Heart right ventricle (tissue), 16 donors: ENCODE data around the gene CEP89. TPM values are rescaled to one million over a fixed set of nuclear protein-coding genes. Genes with fewer than 3 reads are reported as not detected.

Experiments
- ATAC-seq, 8 donors: fragments of 200-7000 bp; cut with Tn5 transposase; one replicate each; pipeline ENCODE4 v1.9.1; 2020; ENCODE audit warnings: mild to moderate bottlenecking in 8 of 8, moderate library complexity in 8 of 8, moderate number of reproducible peaks in 1 of 8
- DNase-seq, 2 donors: peaks; one replicate each; pipeline ENCODE4 v3.0.0-alpha.2; 2020
- H3K27ac ChIP-seq, 10 donors: fragments of 200-600 bp; sonication (generic) in 2 of 10; one replicate each; pipeline versions ENCODE4 v1.5.0 to v1.8.0; 2020 to 2022; ENCODE audit warnings: mild to moderate bottlenecking in 3 of 10
- H3K27me3 ChIP-seq, 7 donors: fragments of 200-600 bp; one replicate each; pipeline ENCODE4 v1.8.0; 2021 to 2022; ENCODE audit warnings: mild to moderate bottlenecking in 2 of 7
- H3K36me3 ChIP-seq, 9 donors: fragments of 200-600 bp; sonication (generic) in 1 of 9; one replicate each; pipeline versions ENCODE4 v1.5.0 to v1.8.0; 2020 to 2022; ENCODE audit warnings: mild to moderate bottlenecking in 2 of 9
- H3K4me1 ChIP-seq, 9 donors: fragments of 200-600 bp; sonication (generic) in 1 of 9; one replicate each; pipeline versions ENCODE4 v1.5.0 to v1.8.0; 2020 to 2022; ENCODE audit warnings: mild to moderate bottlenecking in 4 of 9
- H3K4me3 ChIP-seq, 10 donors: fragments of 200-600 bp; sonication (generic) in 2 of 10; one replicate each; pipeline versions ENCODE4 v1.5.0 to v1.8.0; 2020 to 2022; ENCODE audit warnings: mild to moderate bottlenecking in 7 of 10, moderate library complexity in 2 of 10
- H3K9me3 ChIP-seq, 11 donors: fragments of 200-600 bp in 10 of 11; sonication (generic) in 2 of 11; one replicate each; pipeline versions ENCODE4 v1.5.0 to v1.8.0; 2013 to 2022; ENCODE audit warnings: mild to moderate bottlenecking in 2 of 11, control low read depth in 1 of 11, moderate library complexity in 1 of 11
- WGBS, 2 donors: extraction: QIAGEN DNeasy Blood & Tissue Kit; methylation state at CpG; one replicate each; pipeline ENCODE4 v1.1.7; 2013; ENCODE audit warnings: inconsistent platforms in 1 of 2; 5-methylcytosine and 5-hydroxymethylcytosine counted together
- intact Hi-C, 10 donors: fragments of 100-400 bp; cut with DNase I; formaldehyde crosslinking; loops; one replicate each; pipeline versions ENCODE4 v1.11.1 to v1.14.2; 2022
- polyA plus RNA-seq, 2 donors: library from polyadenylated mRNA; stranded (reverse); fragments of 200-250 nt; gene quantifications; one replicate each; pipeline ENCODE4 v1.2.3, GENCODE V29; 2013
- total RNA-seq, 10 donors: library from RNA; stranded (reverse); fragmentation: NEBNext Ultra II Directional in 3 of 10; extraction: Animal tissue kit (Norgen Biotek cat#: 25700) in 3 of 10; gene quantifications; one replicate each; pipeline versions ENCODE4 v1.2.1 to v1.2.4, GENCODE V29; 2021 to 2023
- TF ChIP-seq, protein P1 (sequence below), 9 donors: fragments of 200-600 bp; sonication (generic) in 2 of 9; IDR thresholded peaks; one replicate each; pipeline versions ENCODE4 v1.5.0 to v1.8.0; 2021 to 2022; ENCODE audit warnings: antibody characterized with exemption in 9 of 9, mild to moderate bottlenecking in 5 of 9, moderate library complexity in 1 of 9
- donor health status: Arrhythmogenic right ventricular cardiomyopathy.
- donor health status: ischemic (EF 13 %, LVEDD 7.1; RV severe dilation, severe dysfunction).
- donor health status: healthy with polysubstance abuse.
- donor health status: DM: no; HTN: yes; CAD: no.
- donor health status: DM: no; HTN: no; CAD: no.
- donor health status: ischemic (EF 25% LVEDD 6.9; RV normal size, moderate dysfunction).
- donor health status: ischemic (EF 25% LVEDD 5.7; RV mildly dilated, moderate dysfunction).
- donor health status: healthy.
- donor health status: DM: yes; HTN: yes; CAD: no.
- donor health status: Ischemic cardiomyopathy.
- donor health status: ischemic (EF 35%, LVEDD 5.7; RV mildly dilated, moderate dysfunction).
- donor health status: nonischemic (EF 11% LVEDD 7.7; RV severe dilation, severe dysfunction).
- donor health status: DM: yes; HTN: yes; CAD: no.
- donor health status: PGD.
- donor health status: ischemic (EF 29% LVEDD 5.4; RV normal size, mild dysfunction).
- donor health status: nonischemic (EF 23%, LVEDD 6.1; RV moderate dilation, normal function).

Gene CEP89
- total and polyA plus RNA-seq, 12 donors: 7.5 to 13.9 (median 10.0) TPM

DNA sequence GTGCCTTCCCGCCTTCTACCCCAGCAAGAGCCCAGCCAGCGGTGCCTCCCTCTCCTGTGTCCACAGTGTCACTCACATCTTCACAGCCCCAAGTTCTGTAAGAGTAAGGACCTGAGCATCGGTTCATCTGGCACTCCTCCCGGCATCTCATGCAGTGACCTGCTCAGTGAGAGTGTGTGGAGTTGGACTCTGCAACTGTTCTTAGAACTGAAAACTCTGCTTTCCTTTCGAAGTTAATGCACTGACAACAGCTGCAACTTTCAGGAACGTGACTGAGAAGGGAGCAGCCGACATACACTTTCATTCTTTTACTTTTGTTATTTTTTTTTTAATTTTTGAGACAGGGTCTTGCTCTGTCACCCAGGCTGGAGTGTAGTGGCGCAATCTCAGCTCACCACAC, 41.2 kb downstream of the CEP89 start:
- TF ChIP-seq, protein P1, sequence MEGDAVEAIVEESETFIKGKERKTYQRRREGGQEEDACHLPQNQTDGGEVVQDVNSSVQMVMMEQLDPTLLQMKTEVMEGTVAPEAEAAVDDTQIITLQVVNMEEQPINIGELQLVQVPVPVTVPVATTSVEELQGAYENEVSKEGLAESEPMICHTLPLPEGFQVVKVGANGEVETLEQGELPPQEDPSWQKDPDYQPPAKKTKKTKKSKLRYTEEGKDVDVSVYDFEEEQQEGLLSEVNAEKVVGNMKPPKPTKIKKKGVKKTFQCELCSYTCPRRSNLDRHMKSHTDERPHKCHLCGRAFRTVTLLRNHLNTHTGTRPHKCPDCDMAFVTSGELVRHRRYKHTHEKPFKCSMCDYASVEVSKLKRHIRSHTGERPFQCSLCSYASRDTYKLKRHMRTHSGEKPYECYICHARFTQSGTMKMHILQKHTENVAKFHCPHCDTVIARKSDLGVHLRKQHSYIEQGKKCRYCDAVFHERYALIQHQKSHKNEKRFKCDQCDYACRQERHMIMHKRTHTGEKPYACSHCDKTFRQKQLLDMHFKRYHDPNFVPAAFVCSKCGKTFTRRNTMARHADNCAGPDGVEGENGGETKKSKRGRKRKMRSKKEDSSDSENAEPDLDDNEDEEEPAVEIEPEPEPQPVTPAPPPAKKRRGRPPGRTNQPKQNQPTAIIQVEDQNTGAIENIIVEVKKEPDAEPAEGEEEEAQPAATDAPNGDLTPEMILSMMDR (IDR thresholded peaks at IDR 0.05): no peak
- ATAC-seq (no peak), DNase-seq (no peak)
- 96 to 97% methylated on average over 8 of the region's 8 CpGs for WGBS, 2 donors
- H3K36me3 ChIP-seq: peaks cover 0 to 95% (median 41%) of the 10 kb centered on the region in 9 donors
- no peaks in the 10 kb centered on the region for H3K27me3 ChIP-seq
- peaks cover 0 to 22% (median 8%) of the 10 kb centered on the region in 11 donors for H3K9me3 ChIP-seq
- H3K4me1 ChIP-seq: no peaks in the 10 kb centered on the region
- no peak overlapping the region for H3K4me3 ChIP-seq
- no peak overlapping the region for H3K27ac ChIP-seq
- intact Hi-C loops: no loop called here

DNA sequence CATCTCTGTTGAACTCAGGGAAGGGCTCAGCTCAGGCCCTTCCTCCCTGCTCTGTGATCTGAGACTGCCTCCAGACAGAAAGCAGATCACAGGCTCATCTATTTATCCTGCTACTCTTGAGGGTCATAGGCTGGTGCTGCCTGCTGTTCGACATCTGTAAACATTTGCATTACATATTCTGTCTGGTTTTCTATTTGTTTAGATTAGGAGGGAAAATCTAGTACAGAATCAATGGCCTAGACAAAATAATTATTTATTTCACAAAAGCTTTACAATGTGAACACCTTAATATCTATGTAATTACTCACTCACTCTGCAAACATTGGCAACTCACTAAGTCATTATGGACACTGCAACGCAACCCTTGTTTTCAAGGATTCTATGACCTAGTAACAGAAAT, 43.0 kb downstream of the CEP89 start:
- H3K27me3 ChIP-seq: no peaks in the 10 kb centered on the region
- ATAC-seq (no peak), DNase-seq (no peak)
- TF ChIP-seq, protein P1 (IDR thresholded peaks at IDR 0.05): no peak
- intact Hi-C loops: no loop called here
- H3K36me3 ChIP-seq: peaks cover 0 to 95% (median 41%) of the 10 kb centered on the region in 9 donors
- 96 to 97% methylated on average over 2 of the region's 2 CpGs for WGBS, 2 donors
- H3K4me3 ChIP-seq: no peak overlapping the region
- H3K9me3 ChIP-seq: peaks cover 0 to 22% (median 8%) of the 10 kb centered on the region in 11 donors
- no peaks in the 10 kb centered on the region for H3K4me1 ChIP-seq
- no peak overlapping the region for H3K27ac ChIP-seq

DNA sequence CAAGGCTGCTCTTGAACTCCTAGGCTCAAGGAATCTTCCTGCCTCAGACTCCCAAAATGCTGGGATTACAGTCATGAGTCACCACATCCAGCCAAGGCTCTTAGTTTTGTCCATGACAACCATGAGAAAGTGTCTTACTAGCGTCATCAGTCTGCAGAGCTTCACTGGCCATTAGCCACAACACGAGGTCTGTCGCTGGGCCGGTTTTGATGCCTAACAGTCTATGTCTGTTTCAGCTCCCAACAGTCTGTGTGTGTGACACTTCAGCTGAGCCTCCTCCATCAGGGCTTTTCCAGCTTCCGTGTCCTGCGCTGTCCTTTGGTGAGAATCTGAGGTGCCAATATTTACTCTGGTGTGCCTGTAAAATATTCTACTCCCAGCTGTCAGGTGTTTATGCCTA, 47.6 kb downstream of the CEP89 start:
- Histone ChIP-seq H3K9me3 (peaks cover 0 to 16% (median 8%) of the 10 kb centered on the region in 11 donors), H3K27me3 (no peaks in the 10 kb centered on the region), H3K4me3 (no peak overlapping the region), H3K36me3 (peaks cover 0 to 91% (median 21%) of the 10 kb centered on the region in 9 donors), H3K4me1 (no peaks in the 10 kb centered on the region), H3K27ac (no peak overlapping the region)
- TF ChIP-seq, protein P1 (IDR thresholded peaks at IDR 0.05): no peak
- 96% methylated on average over 6 of the region's 6 CpGs for WGBS, 2 donors
- ATAC-seq: no peak
- intact Hi-C loops: no loop called here
- no peak for DNase-seq

DNA sequence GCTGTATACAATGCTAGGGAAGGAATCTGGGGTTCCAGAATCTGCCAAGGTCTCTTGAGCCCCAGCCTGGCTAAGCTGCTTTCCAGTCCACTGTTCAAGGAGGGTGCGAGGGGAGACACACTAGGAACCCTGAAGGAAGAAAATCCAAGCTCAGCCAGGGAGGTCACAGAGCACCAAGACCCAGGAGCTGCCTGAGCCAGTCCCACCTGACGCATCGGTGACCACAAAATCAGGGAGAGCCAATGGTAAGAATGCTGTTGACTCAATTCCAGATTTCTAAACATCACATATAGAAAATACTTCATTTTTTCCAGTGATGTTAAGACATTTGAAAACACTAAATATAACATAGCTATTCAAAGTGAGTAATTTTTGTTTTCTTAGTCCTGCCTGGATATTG, 50.1 kb downstream of the CEP89 start:
- H3K36me3 ChIP-seq: peaks cover 0 to 94% (median 27%) of the 10 kb centered on the region in 9 donors
- no peaks in the 10 kb centered on the region for H3K9me3 ChIP-seq
- 96 to 100% methylated on average over 3 of the region's 3 CpGs for WGBS, 2 donors
- DNase-seq (no peak), ATAC-seq (no peak)
- TF ChIP-seq, protein P1 (IDR thresholded peaks at IDR 0.05): no peak
- H3K27ac ChIP-seq: no peak overlapping the region
- H3K27me3 ChIP-seq: no peaks in the 10 kb centered on the region
- no peaks in the 10 kb centered on the region for H3K4me1 ChIP-seq
- intact Hi-C loops: no loop called here
- no peak overlapping the region for H3K4me3 ChIP-seq
